Hepatocyte (in vitro differentiated cells): Measurements from ENCODE around the gene SMC6.

Experiments
- CTCF ChIP-seq: fragments of 200-600 bp; sonication (generic); IDR thresholded peaks from 2 replicates; pipeline ENCODE4 v1.5.1; 2016; ENCODE audit warnings: antibody characterized with exemption, mild to moderate bottlenecking; ENCODE audit not compliant: poor library complexity
- EZH2 ChIP-seq: fragments of 200-600 bp; sonication (generic); IDR thresholded peaks from 2 replicates; pipeline ENCODE4 v1.6.1; 2016; ENCODE audit warnings: antibody characterized with exemption, mild to moderate bottlenecking, borderline replicate concordance

- TF ChIP-seq EZH2: no peak
- TF ChIP-seq CTCF: no peak
Observed at GRCh38 chr2:17615728-17616351, 137.8 kb downstream of the SMC6 start.
